Stimulated activated CD4-positive, alpha-beta T cell treated with anti-CD3 and anti-CD28 coated beads, TNF-alpha, amount 100 ng/mL, for 1 hour (primary cell): ENCODE results near the gene RASGRP4.
A peak's percentile ranks its signal among the peaks of the same experiment; 100 is the strongest.
"Not testable (repeated sequence)": the region's sequence is repeated elsewhere in the genome, so short reads cannot be mapped to it uniquely, and the experiment has no call there.

Experiments
- DNase-seq, 3 donors: peaks; one replicate each; pipeline ENCODE4 v3.0.0-alpha.2; 2020; ENCODE audit warnings: low read depth in 3 of 3, low spot score in 1 of 3

Gene RASGRP4, protein sequence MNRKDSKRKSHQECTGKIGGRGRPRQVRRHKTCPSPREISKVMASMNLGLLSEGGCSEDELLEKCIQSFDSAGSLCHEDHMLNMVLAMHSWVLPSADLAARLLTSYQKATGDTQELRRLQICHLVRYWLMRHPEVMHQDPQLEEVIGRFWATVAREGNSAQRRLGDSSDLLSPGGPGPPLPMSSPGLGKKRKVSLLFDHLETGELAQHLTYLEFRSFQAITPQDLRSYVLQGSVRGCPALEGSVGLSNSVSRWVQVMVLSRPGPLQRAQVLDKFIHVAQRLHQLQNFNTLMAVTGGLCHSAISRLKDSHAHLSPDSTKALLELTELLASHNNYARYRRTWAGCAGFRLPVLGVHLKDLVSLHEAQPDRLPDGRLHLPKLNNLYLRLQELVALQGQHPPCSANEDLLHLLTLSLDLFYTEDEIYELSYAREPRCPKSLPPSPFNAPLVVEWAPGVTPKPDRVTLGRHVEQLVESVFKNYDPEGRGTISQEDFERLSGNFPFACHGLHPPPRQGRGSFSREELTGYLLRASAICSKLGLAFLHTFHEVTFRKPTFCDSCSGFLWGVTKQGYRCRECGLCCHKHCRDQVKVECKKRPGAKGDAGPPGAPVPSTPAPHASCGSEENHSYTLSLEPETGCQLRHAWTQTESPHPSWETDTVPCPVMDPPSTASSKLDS

DNA sequence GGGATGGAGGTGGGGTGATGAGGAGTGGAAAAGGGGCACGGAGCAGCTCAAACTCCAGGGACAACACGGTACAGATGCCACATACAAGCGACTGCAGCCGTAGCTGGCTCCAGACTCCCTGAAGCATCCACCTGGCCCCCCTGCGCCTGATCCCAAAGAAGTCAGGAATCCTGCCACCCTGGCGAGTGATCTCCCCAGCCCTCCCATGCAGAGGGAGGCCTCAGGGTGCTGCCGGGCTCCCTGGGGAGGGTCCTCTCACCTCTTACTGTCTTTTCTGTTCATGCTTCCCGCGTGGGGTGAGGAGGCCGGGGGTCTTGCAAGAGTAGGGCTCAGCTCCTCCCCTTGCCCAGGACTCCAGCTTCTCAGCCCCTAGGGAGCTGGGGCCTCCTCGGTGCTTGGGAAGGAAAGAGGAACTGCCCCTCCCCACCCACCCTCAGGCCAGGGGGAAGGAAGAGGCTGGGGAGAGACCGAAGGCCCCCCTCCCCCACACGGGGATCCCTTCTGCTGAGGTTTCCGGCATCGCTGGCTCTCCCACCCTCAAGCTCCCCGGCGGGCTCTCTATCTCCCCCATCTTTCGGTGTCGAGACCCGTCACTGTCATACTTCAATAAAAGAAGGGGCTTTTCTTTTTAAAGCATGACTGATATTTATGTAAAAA, at the start of gene RASGRP4:
Gene RASGRP4 (minus strand): TSS at position 410 of the 657 bp plus-strand sequence. CDS start 128 bp downstream, at position 282.
- DNase-seq, result peak in 1 of 3 donors; percentile 43

GRCh38 chr19:38475176-38475575, 49.2 kb upstream of the RASGRP4 start:
- DNase-seq, result no peak

- DNase-seq, result no peak
These were observed 47.2 kb upstream of the RASGRP4 start for GRCh38 chr19:38473201-38473600.

DNA sequence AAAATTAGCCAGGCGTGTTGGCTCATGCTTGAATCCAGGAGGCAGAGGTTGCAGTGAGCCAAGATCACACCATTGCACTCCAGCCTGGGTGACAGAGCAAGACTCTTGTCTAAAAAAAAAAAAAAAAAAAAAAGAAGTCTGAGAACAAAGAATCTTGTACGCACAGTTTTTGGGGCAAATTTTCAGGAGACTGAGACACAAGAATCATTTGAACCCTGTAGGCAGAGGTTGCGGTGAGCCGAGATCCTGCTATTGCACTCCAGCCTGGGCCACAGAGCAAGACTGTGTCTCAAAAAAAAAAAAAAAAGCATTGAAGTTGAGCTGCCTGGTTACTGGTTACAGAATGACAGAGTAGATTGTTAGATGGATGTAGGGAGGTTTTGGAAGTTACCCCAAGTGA, 46.7 kb upstream of the RASGRP4 start:
- DNase-seq, result not testable (repeated sequence)

GRCh38 chr19:38470788-38471480, 44.9 kb upstream of the RASGRP4 start:
- DNase-seq, result no peak

- DNase-seq, result no peak
These were observed 43.1 kb upstream of the RASGRP4 start for GRCh38 chr19:38469151-38469550.

DNA sequence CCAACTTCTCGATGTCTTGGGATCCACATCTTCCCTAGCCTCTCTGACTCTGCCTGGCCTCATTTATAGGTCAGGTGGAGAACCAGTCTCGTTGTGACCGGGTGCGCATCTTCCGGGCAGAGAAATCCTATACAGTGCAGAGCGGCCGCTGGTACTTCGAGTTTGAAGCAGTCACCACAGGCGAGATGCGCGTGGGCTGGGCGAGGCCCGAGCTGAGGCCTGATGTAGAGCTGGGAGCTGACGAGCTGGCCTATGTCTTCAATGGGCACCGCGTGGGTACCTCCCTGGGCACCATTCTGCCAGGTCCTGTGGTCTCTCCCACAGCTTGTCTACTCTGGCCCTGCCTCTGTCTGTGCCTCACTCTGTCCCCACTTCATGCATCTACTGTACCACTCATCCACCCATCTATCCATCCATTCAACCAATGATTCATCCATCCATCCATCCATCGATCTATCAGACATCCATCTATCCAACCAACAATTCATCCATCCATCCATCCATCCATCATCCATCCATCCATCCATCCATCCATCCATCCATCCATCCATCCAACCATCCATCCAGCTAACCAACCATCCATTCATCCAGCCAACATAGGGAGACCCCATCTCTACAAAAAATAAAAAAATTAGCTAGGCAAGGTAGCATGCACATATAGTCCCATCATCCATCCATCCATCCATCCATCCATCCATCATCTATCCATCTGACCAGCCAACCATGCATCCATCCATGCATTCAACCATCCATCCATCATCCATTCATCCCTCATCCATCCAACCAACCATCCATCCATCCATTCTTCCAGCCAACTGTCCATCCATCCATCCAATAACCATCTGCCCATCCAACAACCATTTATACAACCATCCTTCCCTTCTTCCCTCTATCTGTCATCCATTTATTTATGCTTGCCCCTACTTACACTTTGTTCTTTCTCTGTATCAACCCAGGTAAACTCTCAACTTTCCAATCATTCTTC, 41.8 kb upstream of the RASGRP4 start:
- DNase-seq, result no peak

- DNase-seq, result no peak
These were observed 40.0 kb upstream of the RASGRP4 start for GRCh38 chr19:38466050-38466449.

DNA sequence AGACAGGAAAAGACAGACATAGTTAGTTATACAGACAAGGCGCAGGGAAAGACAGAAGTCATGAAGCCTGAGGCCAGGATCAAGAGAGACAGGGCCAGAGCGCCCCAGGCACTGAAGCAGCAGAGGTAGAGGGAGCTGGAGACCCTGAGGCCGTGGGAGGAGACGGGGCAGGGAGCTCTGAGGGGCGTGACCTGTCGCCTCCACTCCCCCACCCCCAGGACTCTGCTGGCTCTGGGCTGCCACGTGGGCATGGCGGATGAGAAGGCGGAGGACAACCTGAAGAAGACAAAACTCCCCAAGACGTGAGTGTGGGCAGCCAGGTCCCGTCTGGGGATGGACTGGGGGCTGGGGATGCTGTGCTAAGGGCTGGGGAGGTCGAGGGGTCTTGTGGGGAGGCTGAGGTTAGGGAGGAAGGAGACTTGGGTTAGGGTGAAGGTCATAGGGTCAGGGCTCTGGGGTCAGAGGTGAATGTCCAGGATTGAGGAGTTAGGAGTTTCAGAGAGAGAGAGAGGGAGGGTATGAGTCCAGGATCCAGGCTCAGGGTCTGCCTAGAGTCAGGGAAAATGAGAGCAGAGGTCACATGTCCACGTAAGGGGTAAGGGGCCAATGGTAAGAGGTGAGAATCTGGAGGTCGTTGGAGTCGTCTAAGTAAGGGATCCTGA, 38.5 kb upstream of the RASGRP4 start:
- no peak for DNase-seq

DNA sequence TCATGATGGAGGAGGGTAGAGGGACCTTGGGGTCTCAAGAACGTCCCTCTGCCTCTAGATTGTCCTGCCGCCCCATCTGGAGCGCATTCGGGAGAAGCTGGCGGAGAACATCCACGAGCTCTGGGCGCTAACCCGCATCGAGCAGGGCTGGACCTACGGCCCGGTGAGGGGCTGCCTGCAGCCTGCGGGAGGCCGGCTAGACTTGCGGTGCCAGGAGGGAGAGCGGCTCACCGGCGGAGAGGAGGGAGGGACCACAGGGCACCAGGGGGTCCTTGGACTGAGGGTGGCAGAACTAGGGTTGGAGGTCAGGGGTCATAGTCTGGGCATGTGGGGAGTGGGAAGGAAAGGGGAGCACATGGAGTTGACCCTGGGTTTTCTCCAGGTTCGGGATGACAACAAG, 37.3 kb upstream of the RASGRP4 start:
- no peak for DNase-seq

DNA sequence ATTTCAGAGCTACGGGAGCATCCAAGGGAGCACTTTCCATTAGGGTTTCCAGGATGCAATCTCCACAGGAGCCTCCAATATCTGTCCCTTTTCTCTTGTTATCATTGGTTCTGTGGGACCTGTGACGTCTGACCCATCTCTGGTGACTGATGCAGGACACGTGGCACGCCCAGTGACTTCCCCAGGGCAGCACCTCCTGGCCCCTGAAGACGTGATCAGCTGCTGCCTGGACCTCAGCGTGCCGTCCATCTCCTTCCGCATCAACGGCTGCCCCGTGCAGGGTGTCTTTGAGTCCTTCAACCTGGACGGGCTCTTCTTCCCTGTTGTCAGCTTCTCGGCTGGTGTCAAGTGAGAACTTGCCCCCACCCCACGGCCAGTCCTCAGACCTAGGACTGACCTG, 33.0 kb upstream of the RASGRP4 start:
- DNase-seq, result no peak

DNA sequence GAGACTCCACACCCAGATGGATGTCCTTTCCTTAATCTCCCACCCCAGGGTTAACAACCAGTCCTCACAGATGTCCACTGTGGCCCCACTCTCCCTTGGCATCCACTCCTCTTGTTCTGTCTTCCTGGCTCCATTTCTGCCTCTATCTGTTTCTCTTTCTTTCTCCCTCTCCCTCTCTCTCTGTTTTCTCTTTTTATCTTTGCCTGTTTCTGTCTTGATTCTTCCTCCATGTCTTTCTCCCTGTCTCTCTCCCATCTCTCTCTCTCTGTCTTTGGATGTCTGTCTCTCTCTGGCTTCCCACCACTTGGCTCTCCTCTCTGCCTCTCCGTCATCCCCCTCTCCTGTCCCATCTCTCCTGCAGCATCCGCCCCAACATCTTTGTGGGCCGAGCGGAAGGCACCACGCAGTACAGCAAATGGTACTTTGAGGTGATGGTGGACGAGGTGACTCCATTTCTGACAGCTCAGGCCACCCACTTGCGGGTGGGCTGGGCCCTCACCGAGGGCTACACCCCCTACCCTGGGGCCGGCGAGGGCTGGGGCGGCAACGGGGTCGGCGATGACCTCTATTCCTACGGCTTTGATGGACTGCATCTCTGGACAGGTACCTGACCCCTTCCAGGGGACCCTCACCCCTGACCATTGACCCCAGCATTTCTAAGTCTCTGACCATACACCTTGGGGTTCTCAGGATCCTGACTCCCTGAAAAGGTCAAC, 31.8 kb upstream of the RASGRP4 start:
- DNase-seq, result no peak

DNA sequence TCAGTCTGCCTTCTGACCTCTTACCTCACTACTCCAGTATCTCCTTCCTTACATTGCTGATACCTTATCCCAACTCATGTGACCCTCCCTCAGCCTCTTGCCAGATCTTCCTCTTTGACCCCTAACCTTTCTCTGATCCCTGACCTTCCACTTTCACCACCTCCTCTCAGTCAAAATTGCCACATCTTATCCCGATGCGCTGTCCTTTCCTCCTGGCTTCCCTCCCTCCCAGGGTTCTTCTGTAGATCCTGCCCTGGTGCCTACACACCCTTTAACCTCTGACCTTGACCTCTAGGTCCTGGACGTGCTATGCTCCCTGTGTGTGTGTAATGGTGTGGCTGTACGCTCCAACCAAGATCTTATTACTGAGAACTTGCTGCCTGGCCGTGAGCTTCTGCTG, 31.2 kb upstream of the RASGRP4 start:
- DNase-seq, result no peak

- DNase-seq, result no peak
These were observed 29.0 kb upstream of the RASGRP4 start for GRCh38 chr19:38455031-38455430.

DNA sequence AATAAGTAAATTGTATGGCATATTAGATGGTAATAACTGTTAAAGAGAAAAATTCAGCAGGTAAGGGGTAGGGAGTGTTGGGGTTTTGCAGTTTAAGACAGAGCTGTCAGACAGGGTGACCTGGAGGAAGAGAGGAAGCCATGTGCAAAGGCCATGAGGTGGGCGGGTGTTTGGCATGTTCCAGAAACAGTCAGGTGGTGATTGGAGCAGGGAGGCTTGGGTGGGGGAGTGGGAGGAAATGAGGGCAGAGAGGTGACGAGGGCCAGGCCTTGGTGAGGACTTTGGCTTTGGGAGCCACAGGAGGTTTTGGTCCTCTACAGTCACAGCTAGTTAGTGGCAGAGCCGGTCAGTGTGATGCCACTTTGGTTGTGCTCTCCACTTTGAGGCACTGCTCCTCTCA, 27.6 kb upstream of the RASGRP4 start:
- DNase-seq, result no peak

DNA sequence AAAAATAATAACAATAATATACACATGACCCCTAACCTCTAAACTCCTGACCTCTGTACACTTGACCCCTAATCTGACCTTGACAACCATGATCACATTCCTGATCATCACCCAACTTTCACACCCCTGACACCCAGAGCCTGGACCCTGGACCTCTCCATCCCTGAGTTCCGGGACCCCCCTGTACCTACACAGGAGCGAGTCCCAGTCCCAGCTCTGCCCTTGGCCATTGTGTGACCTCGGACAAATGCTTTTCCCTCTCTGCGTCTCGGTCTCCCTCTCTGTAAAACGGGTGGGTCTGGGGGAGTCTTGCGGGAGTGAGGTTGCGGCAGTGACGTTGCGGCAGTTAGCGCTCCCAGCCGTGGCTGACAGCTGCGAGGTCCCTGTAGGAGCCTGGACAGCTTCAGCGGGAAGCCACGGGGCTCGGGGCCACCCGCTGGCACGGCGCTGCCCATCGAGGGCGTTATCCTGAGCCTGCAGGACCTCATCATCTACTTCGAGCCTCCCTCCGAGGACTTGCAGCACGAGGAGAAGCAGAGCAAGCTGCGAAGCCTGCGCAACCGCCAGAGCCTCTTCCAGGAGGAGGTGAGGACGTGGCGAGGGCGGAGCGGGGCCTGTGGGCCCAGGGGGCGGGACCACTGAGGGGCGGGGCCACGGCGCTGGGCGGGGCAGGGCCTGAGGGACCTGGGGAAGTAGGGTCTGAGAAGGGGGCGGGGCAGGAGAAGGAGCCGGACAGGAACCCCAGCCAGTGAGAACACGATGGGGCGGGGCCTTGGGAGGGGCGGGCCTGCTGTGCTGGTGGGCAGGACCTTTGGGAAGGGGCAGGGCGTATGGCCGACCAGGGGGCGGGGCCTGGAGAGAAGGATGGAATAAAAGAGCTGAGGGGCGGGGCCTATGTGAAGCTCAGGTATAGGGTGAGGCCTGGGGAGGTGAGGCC, 26.7 kb upstream of the RASGRP4 start:
- no peak for DNase-seq

- no peak for DNase-seq
These were observed 25.6 kb upstream of the RASGRP4 start for GRCh38 chr19:38451629-38452028.

- no peak for DNase-seq
These were observed 25.0 kb upstream of the RASGRP4 start for GRCh38 chr19:38451036-38451435.
